Cardiac fibroblast (primary cell): ENCODE results near the gene CASKIN1.
A peak's percentile ranks its signal among the peaks of the same experiment; 100 is the strongest.

ENCODE experiments used
- DNase-seq, 2 donors: peaks; one replicate each; pipeline versions ENCODE4 v3.0.0 to v3.0.0-alpha.2; 2010; ENCODE audit warnings: low read depth in 2 of 2
- H3K4me3 ChIP-seq, 2 donors: replicated peaks in 1 of 2; 1 replicate in 1 of 2; 2 replicates in 1 of 2; pipeline ENCODE4 v1.5.1; 2011; ENCODE audit warnings: low read depth in 2 of 2, low read length in 2 of 2, mild to moderate bottlenecking in 2 of 2, moderate library complexity in 1 of 2
- CTCF ChIP-seq: IDR thresholded peaks from one replicate; pipeline ENCODE4 v1.5.1; 2011; ENCODE audit warnings: low read depth, mild to moderate bottlenecking, low read length, inconsistent platforms

CASKIN1 gene

DNA sequence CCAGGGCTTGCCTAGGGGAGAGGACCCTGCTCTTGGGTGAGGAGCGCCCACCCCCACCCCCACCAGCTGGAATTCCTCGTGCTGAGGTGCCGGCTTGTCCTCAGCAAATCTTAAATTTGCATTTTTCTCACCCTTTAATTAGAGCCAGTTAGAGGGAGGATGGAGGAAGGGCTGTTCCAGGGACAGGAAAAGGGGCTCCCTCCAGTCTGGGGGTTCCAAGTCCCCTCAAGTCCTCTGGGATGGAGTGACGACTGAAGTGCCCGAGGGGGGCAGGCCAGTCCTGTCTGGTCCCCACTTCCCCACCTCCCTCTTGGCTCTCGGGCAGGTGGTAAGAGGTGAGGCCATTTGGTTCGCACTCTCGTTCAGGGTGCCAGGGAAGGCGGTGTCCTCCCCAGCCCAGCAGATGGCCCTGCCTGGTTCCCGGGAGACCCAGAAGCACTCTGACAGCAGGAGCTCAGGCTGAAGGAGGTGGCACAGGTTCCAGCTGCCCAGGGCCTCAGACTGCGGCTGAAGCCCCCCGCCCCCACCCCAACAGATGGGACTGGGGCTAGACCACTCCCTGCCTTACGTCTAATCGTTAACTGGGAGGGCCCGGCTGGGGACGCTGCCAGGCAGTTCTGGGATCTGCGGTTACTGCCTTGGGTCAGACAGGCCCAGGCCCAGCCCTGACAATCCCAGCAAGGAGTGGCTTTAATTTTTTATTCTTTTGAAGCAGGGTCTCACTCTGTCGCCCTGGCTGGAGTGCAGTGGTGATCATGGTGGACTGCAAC lies 45.8 kb downstream of the CASKIN1 start:
- peak; percentile 21 to 49 for DNase-seq
- TF ChIP-seq CTCF: no peak
- H3K4me3 ChIP-seq: no peak overlapping the region

GRCh38 chr16:2149630-2150417 lies 46.6 kb downstream of the CASKIN1 start:
- peak in 1 of 2 donors; percentile 20 for DNase-seq
- no peak for TF ChIP-seq CTCF
- H3K4me3 ChIP-seq: no peak overlapping the region

DNA sequence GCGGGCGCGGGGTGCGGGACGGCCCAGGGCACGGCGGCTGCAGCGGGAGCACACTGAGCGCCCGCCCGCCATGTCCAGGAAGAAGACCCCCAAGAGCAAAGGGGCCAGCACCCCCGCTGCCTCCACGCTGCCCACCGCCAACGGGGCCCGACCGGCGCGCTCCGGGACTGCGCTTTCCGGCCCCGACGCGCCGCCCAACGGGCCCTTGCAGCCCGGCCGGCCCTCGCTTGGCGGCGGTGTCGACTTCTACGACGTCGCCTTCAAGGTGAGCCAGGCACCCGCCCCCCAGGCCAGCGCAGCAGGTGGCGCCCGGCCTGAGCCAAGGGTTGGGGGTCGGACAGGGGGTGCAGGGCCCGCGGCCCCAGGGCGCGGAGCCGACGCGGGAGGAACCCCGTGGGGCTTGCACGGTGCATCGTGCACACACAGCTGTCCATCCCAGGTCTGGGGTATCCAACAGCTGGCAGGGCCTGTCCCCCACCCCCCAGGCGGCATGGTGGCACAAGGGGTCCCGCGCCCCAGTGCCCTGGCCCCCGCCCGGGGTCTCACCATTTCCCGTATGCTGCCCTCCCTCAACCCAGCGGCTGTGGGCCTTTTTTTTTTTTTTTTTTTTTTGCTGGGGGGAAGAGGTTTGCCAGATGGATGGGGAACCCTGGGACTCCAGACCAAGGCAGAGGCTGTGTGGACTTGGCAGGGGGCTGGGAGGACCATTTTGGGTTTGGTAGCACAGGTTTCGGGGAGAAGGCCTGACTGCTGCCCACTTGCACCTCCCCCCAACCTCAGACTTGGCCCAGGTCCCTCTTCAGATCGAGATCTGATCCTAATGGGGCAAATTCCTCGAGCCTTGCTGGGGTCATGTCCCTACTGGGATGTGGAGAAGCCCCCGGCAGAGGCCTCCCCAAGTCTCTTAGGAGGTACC lies 47.4 kb downstream of the CASKIN1 start:
- TF ChIP-seq CTCF: no peak
- peak overlapping the region; percentile 25 to 33 for H3K4me3 ChIP-seq
- DNase-seq: peak in 1 of 2 donors; percentile 19

- peak within 1 kb of the TSS; percentile 33 to 39 for H3K4me3 ChIP-seq
- peak; percentile 39 to 72 for DNase-seq
- no peak for TF ChIP-seq CTCF
Measured at GRCh38 chr16:2147981-2148671, 48.3 kb downstream of the CASKIN1 start, which contains the start of gene RAB26. RAB26 (plus strand) TSS chr16:2148625; CDS start chr16:2148784, 159 bp downstream.

DNA sequence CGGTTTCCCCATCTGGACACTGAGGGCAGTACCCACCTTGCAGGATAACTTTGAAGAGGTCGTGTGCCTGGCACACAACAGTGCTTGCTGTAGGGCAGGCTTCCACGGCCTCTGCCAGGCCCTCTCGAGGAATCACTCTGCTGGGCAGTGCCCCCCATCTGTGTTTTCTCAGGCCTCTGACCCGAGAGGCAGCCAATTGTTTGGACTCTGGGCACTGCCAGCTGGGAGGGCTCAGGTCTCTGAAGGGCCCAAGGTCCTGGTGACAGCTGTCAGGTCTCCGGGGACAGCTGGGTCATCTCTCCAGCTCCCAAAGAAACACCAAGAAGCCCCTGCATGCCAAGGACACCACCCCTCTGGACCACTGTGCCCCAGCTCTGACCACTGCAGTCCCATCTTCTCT lies 49.0 kb downstream of the CASKIN1 start:
- TF ChIP-seq CTCF: no peak
- H3K4me3 ChIP-seq: no peak overlapping the region
- no peak for DNase-seq

GRCh38 chr16:2145843-2146242 lies 50.6 kb downstream of the CASKIN1 start:
- no peak for TF ChIP-seq CTCF
- H3K4me3 ChIP-seq: no peak overlapping the region
- DNase-seq: no peak
